HG03175 (cell line): ENCODE measurements around the gene SLC25A6.
"Not testable (repeated sequence)": the region's sequence is repeated elsewhere in the genome, so short reads cannot be mapped to it uniquely, and the experiment has no call there.

Experiments used
- ATAC-seq: cut with Tn5 transposase; IDR thresholded peaks from one replicate; pipeline ENCODE4 v1.9.1; 2021; ENCODE audit warnings: mild to moderate bottlenecking, moderate library complexity; ENCODE audit not compliant: unreplicated experiment

SLC25A6 gene

GRCh38 chrX:1391707-1392375 is at the start of gene SLC25A6:
TSS of gene SLC25A6 (minus strand) at chrX:1392113. CDS start at chrX:1392009, 104 bp downstream.
- ATAC-seq, result peak; percentile 94

DNA sequence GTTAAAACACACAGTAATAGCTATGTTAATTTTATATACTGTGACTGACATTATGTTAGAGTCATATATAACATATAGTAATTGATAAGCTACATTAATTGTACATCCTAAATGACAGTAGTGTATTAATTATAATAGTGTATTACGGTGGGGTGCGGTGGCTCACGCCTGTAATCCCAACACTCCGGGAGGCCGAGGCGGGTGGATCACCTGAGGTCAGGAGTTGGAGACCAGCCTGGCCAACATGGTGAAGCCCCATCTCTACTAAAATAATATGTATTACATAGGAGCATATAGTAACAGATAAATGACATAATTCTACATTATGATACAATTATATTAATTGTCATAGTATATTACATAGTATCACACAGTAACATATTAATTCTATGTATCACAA is 48.6 kb upstream of the SLC25A6 start:
- no peak for ATAC-seq

- no peak for ATAC-seq
Observed at GRCh38 chrX:1435241-1435895, 43.5 kb upstream of the SLC25A6 start.

- no peak for ATAC-seq
Observed at GRCh38 chrX:1434871-1435240, 42.9 kb upstream of the SLC25A6 start.

GRCh38 chrX:1433646-1434357 is 41.9 kb upstream of the SLC25A6 start:
- no peak for ATAC-seq

- ATAC-seq, result no peak
Observed at GRCh38 chrX:1430451-1430850, 38.5 kb upstream of the SLC25A6 start.

DNA sequence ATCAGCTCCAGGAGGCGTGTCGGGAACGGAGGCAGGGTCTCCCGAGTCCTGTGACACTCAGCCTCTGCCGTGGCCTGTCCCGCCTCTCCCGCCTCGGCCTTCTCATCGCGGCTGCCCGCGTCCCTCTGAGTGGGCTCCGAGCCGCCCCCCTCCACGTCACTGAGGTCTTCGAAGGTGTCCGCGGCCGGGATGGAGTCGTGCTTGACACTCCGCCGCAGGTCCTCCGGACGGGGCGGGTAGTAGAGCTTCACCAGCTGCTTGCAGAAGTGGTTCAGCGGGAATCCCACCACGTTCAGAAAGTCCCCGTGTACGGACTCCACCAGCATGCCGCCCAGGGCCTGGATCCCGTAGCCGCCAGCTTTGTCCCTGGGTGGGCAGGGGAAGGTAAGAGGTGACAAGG is 35.8 kb upstream of the SLC25A6 start:
- ATAC-seq, result no peak

- not testable (repeated sequence) for ATAC-seq
Observed at GRCh38 chrX:1426321-1426720, 34.4 kb upstream of the SLC25A6 start.

GRCh38 chrX:1425381-1425780 is 33.5 kb upstream of the SLC25A6 start:
- no peak for ATAC-seq

DNA sequence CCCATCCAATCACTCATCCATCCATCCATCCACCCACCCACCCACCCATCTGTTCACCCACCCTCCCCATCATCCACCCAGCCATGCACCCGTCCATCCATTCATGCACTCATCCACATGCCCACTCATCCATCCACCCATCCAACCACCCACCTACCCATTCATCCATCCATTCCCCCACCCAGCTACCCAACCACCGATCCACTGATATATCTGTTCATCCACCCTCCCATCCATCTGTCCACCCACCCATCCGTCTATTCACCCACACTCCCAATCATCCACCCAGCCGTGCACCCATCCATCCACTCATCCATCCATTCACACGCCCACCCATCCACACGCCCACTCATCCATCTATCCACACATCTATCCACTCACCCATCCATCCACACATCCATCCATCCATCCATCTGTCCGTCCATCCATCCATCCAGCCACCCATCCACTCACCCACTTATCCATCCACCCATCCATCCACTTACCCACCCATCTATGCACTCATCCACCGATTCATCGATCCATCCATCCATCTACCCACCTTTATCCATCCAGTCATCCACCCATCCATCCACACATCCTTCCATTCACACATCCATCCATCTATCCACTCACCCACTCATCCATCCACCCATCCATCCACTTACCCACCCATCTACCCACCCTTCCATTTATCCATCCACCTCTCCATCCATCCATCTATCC is 32.4 kb upstream of the SLC25A6 start:
- ATAC-seq, result no peak

DNA sequence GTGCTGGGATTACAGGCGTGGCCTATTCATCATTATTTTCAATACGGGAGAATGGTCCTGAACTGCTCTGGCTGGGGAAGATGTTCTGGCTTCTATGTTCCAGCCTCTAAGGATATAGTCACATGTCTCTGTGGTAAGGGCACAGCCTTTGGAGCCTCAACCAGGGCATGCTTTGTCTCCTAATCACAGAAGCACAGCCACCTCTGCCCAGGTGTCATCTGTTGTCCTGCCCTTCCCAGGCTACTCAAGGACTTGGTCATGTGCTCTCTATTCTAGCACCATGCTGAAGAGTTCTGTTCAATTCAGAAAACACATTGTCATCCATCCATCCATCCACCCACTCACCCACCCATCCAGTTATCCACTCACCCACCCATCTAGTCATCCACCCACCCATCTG is 31.3 kb upstream of the SLC25A6 start:
- ATAC-seq, result no peak

GRCh38 chrX:1422135-1422465 is 30.2 kb upstream of the SLC25A6 start:
- no peak for ATAC-seq

GRCh38 chrX:1421433-1422134 is 29.7 kb upstream of the SLC25A6 start:
- no peak for ATAC-seq

GRCh38 chrX:1420371-1420770 is 28.5 kb upstream of the SLC25A6 start:
- ATAC-seq, result no peak

DNA sequence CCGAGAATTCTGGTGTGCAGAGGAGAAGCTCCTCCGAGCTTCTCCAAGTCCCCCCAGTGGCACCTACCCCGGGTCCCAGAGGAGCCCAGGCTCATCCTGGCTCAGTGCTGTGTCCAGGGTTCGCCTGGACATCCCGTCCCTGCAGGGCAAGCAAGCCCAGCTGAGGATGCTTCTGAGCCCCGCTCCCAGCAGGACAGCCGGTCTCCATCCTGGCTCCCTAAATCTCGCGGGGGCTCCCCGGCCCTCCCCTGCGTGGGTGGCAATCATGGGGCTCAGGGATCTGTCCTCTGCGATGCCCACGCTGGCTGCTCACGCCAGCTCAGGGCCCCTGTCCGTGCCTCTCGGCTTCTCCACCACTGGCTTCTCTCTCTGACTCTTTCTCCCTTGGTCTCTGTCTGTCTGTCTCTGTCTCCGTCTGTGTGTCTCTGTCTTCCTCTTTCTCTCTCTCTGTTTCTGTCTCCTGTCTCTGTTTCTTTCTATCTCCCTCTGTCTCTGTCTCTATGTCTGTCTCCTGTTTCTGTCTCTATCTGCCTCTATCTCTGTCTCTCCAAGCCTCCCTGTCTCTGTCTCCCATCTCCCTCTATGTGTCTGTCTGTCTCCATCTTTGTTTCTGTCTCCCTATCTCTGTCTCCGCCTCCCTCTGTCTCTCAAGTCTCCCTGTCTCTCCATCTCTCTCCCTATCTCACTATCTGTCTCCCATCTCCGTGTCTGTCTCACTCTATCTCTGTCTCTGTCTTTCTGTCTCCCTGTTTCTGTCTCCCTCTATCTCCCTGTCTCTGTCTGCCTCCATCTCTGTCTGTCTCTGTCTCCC is 27.8 kb upstream of the SLC25A6 start:
- no peak for ATAC-seq

DNA sequence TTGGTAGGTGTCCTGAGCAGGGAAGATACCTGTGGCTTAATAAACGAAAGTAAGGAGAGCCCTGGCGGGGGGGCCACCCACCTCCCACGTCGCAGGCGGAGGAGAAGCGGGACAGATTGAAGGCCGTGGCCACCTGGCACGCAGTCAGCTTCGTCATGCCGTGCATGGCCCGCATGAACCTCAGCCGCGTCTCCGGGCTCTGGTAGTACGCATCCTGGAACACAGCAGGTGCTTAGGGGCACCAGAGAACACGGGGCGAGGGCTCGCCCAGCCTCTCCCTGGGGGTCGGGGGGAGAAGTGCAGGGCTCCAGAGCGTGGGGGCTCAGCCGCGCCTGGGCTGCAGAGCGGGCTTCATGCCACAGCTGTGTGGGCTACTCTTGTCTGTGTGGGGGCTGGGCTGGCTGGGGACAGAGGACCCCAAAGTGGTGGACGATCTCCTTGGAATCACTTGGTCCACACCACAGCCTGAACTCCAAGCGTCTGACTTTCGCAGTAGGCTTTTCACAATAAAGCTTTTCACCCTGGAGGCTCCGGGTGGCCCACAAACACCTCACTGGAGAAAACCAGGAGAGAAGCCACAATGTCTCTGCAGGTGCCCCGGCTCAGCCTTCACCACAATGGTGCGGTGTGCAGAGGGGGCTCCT is 27.1 kb upstream of the SLC25A6 start:
- ATAC-seq, result no peak

- no peak for ATAC-seq
Observed at GRCh38 chrX:1417921-1418771, 26.2 kb upstream of the SLC25A6 start.

DNA sequence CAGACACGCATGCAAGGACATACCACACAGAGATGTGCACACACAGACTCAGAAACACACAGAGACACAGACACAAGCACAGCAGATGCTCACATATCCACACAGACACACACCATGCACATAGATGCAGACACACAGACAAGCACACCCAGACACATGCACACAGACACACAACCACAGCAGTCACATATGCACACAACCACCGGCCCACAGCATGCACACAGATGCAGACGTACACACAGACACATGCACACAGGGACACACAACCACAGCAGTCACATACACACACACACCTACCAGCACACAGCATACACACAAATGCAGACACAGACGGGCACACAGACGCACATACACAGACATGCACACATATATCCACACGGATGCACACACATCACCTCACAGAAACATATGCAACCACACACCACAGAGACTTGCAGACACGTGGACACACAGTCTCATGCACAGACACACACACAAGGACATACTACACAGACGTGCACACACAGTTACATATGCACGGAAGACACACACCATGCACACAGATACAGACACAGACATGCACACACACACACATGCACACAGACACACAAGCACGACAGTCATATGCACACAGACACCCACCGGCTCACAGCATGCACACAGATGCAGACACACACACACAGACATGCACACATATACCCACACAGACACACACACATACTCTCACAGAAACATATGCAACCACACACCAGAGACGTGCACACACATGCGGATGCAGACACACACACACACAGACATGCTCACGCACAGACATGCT is 25.2 kb upstream of the SLC25A6 start:
- no peak for ATAC-seq
